ENCODE data around the gene HMGN2. TPM values are rescaled to one million over a fixed set of nuclear protein-coding genes. Genes with fewer than 3 reads are reported as not detected.

HMGN2 gene
- total RNA-seq, 1 experiment from 2014 or later: 421 TPM

GRCh38 chr1:26438041-26438440 lies 34.2 kb upstream of the HMGN2 start:
- H3K27me3 ChIP-seq (replicated peaks; ENCODE audit: control insufficient read depth, insufficient read depth, low read length): no peaks in the 10 kb centered on the region
- no peaks in the 10 kb centered on the region for H3K9me3 Mint-ChIP-seq (ENCODE audit: unreplicated experiment)

GRCh38 chr1:26440259-26440658 lies 32.0 kb upstream of the HMGN2 start:
- H3K27ac Mint-ChIP-seq (ENCODE audit: unreplicated experiment): no peak overlapping the region

More at GRCh38 chr1:26438041-26438440, 34.2 kb upstream of the HMGN2 start:
- no peak overlapping the region for H3K4me3 ChIP-seq (ENCODE audit: low read depth, low read length)
- no peaks in the 10 kb centered on the region for H3K36me3 ChIP-seq (ENCODE audit: control insufficient read depth, insufficient read depth, low read length)
- CTCF ChIA-PET: interaction anchor here (1.2 kb wide), 1 partner anchor 32 kb away, joined by 3 read pairs; no protein-coding TSS in a partner anchor
- no peak for TF ChIP-seq CTCF (IDR thresholded peaks at IDR 0.05; ENCODE audit: insufficient read depth in 1 of 2, low read depth in 1 of 2, low read length in 1 of 2, severe bottlenecking in 1 of 2, unreplicated experiment in 1 of 2)
- no TSS peak for BruUV-seq (replicated peaks)
- peaks cover 53% of the 10 kb centered on the region for H3K36me3 Mint-ChIP-seq (ENCODE audit: insufficient read depth, unreplicated experiment)
- H3K27ac Mint-ChIP-seq (ENCODE audit: unreplicated experiment): no peak overlapping the region
- H3K4me3 Mint-ChIP-seq (ENCODE audit: unreplicated experiment): no peak overlapping the region
- DNase-seq: no peak
- H3K9me3 ChIP-seq: no peaks in the 10 kb centered on the region
- no peaks in the 10 kb centered on the region for H3K4me1 Mint-ChIP-seq (ENCODE audit: low read depth, unreplicated experiment)
- H3K27me3 Mint-ChIP-seq (ENCODE audit: insufficient read depth, unreplicated experiment): no peaks in the 10 kb centered on the region
- POLR2A ChIA-PET: no interaction called here
- peaks cover 1% of the 10 kb centered on the region; the same call in 1 of the 2 replicates for H3K4me1 ChIP-seq
- intact Hi-C loops (cut with micrococcal nuclease; ENCODE audit: unreplicated experiment): no loop called here

GRCh38 chr1:26449868-26450267 lies 22.4 kb upstream of the HMGN2 start:
- Mint-ChIP-seq H3K27ac (ENCODE audit: unreplicated experiment) (no peak overlapping the region), H3K36me3 (ENCODE audit: insufficient read depth, unreplicated experiment) (peaks cover 29% of the 10 kb centered on the region), H3K4me1 (ENCODE audit: low read depth, unreplicated experiment) (peaks cover 9% of the 10 kb centered on the region), H3K4me3 (ENCODE audit: unreplicated experiment) (no peak overlapping the region), H3K27me3 (ENCODE audit: insufficient read depth, unreplicated experiment) (no peaks in the 10 kb centered on the region), H3K9me3 (ENCODE audit: unreplicated experiment) (no peaks in the 10 kb centered on the region)
- intact Hi-C loops (cut with micrococcal nuclease; ENCODE audit: unreplicated experiment): no loop called here
- no peak for DNase-seq
- Histone ChIP-seq H3K27me3 (replicated peaks; ENCODE audit: control insufficient read depth, insufficient read depth, low read length) (no peaks in the 10 kb centered on the region), H3K4me1 (peaks cover 18% of the 10 kb centered on the region; the same call in 1 of the 2 replicates), H3K4me3 (ENCODE audit: low read depth, low read length) (no peak overlapping the region), H3K36me3 (ENCODE audit: control insufficient read depth, insufficient read depth, low read length) (no peaks in the 10 kb centered on the region), H3K9me3 (no peaks in the 10 kb centered on the region)
- TF ChIP-seq CTCF (IDR thresholded peaks at IDR 0.05; ENCODE audit: insufficient read depth in 1 of 2, low read depth in 1 of 2, low read length in 1 of 2, severe bottlenecking in 1 of 2, unreplicated experiment in 1 of 2): no peak
- POLR2A ChIA-PET: no interaction called here
- BruUV-seq (replicated peaks): no TSS peak
- CTCF ChIA-PET: no interaction called here

More at GRCh38 chr1:26440259-26440658, 32.0 kb upstream of the HMGN2 start:
- no peak overlapping the region for H3K4me3 Mint-ChIP-seq (ENCODE audit: unreplicated experiment)
- POLR2A ChIA-PET: interaction anchor here (0.6 to 1.0 kb wide), 2 partner anchors 8 to 11 kb away, joined by 4 read pairs; partner anchors contain the start of gene DHDDS
- no peaks in the 10 kb centered on the region for H3K9me3 Mint-ChIP-seq (ENCODE audit: unreplicated experiment)
- no peak for TF ChIP-seq CTCF (IDR thresholded peaks at IDR 0.05; ENCODE audit: insufficient read depth in 1 of 2, low read depth in 1 of 2, low read length in 1 of 2, severe bottlenecking in 1 of 2, unreplicated experiment in 1 of 2)
- DNase-seq: no peak
- H3K36me3 Mint-ChIP-seq (ENCODE audit: insufficient read depth, unreplicated experiment): peaks cover 64% of the 10 kb centered on the region
- Histone ChIP-seq H3K27me3 (replicated peaks; ENCODE audit: control insufficient read depth, insufficient read depth, low read length) (no peaks in the 10 kb centered on the region), H3K4me3 (ENCODE audit: low read depth, low read length) (no peak overlapping the region), H3K9me3 (no peaks in the 10 kb centered on the region), H3K36me3 (ENCODE audit: control insufficient read depth, insufficient read depth, low read length) (0 out of 2 replicates have a peak, but pooled peaks cover 1% of the 10 kb centered on the region), H3K4me1 (no peaks in the 10 kb centered on the region)
- intact Hi-C loops (cut with micrococcal nuclease; ENCODE audit: unreplicated experiment): no loop called here
- no TSS peak for BruUV-seq (replicated peaks)
- CTCF ChIA-PET: no interaction called here
- H3K4me1 Mint-ChIP-seq (ENCODE audit: low read depth, unreplicated experiment): no peaks in the 10 kb centered on the region
- H3K27me3 Mint-ChIP-seq (ENCODE audit: insufficient read depth, unreplicated experiment): no peaks in the 10 kb centered on the region

All from Caco-2 (cell line).